ENCODE measurements around the gene BBS4. TPM values are rescaled to one million over a fixed set of nuclear protein-coding genes. Genes with fewer than 3 reads are reported as not detected.

The BBS4 gene
- total RNA-seq, 1 experiment from 2014 or later: 17.9 TPM

GRCh38 chr15:72682772-72683171 is 3.2 kb upstream of the BBS4 start:
- CTCF ChIA-PET: no interaction called here
- ATAC-seq (no peak), DNase-seq (ENCODE audit: low read depth, low spot score) (no peak)
- intact Hi-C loops (cut with micrococcal nuclease; ENCODE audit: unreplicated experiment) (no loop called here), in situ Hi-C loops (cut with HindIII; ENCODE audit: low pct_unique_long_range_greater_than_20kb, low sequenced_read_pairs) (no loop called here)
- H3K27ac ChIP-seq (ENCODE audit: low read length): no peak overlapping the region
- no peaks in the 10 kb centered on the region for H3K27me3 ChIP-seq (ENCODE audit: control insufficient read depth, insufficient read depth, low read length)
- H3K36me3 ChIP-seq (ENCODE audit: control insufficient read depth, insufficient read depth, low read length): no peaks in the 10 kb centered on the region; the same call in 1 of the 2 replicates
- no peaks in the 10 kb centered on the region for H3K9me3 ChIP-seq (ENCODE audit: control insufficient read depth, insufficient read depth, low read depth, low read length)
- TF ChIP-seq SIN3A (IDR thresholded peaks at IDR 0.05; ENCODE audit: borderline replicate concordance, insufficient read depth, low read depth, low read length): no peak
- no peak for TF ChIP-seq CTCF (IDR thresholded peaks at IDR 0.05)
- peaks cover 4% of the 10 kb centered on the region for H3K4me1 ChIP-seq (ENCODE audit: control insufficient read depth, insufficient read depth, low read length)
- BruUV-seq (replicated peaks): no TSS peak
- POLR2A ChIA-PET: interaction anchor here (0.8 kb wide), 1 partner anchor 209 kb away, joined by 3 read pairs; no protein-coding TSS in a partner anchor
- no peak overlapping the region for H3K4me3 ChIP-seq (ENCODE audit: low read depth in 2 of 2, low read length in 2 of 2)

- H3K4me1 ChIP-seq (ENCODE audit: control insufficient read depth, insufficient read depth, low read length): peaks cover 4% of the 10 kb centered on the region
- no peak for TF ChIP-seq CTCF (IDR thresholded peaks at IDR 0.05)
- no peak for TF ChIP-seq REST (IDR thresholded peaks at IDR 0.05; ENCODE audit: insufficient read depth in 1 of 2, low read depth in 2 of 2, low read length in 1 of 2)
- no peak for TF ChIP-seq TCF7L2 (IDR thresholded peaks at IDR 0.05; ENCODE audit: low read depth, low read length)
- no peak for TF ChIP-seq POLR2AphosphoS5 (IDR thresholded peaks at IDR 0.05; ENCODE audit: low read depth, low read length)
- no peak for TF ChIP-seq SIN3A (IDR thresholded peaks at IDR 0.05; ENCODE audit: borderline replicate concordance, insufficient read depth, low read depth, low read length)
- intact Hi-C loops (cut with micrococcal nuclease; ENCODE audit: unreplicated experiment): no loop called here
- no peaks in the 10 kb centered on the region for H3K9me3 ChIP-seq (ENCODE audit: control insufficient read depth, insufficient read depth, low read depth, low read length)
- ATAC-seq: no peak
- in situ Hi-C loops (cut with HindIII; ENCODE audit: low pct_unique_long_range_greater_than_20kb, low sequenced_read_pairs): no loop called here
- BruUV-seq (replicated peaks): TSS peak; percentile 99
- CTCF ChIA-PET: no interaction called here
- no peaks in the 10 kb centered on the region for H3K27me3 ChIP-seq (ENCODE audit: control insufficient read depth, insufficient read depth, low read length)
- H3K4me3 ChIP-seq (ENCODE audit: low read depth in 2 of 2, low read length in 2 of 2): peak overlapping the region; percentile 81 to 99
- POLR2A ChIA-PET: interaction anchor here (0.8 kb wide), 1 partner anchor 82 kb away, joined by 3 read pairs; no protein-coding TSS in a partner anchor
- H3K27ac ChIP-seq (ENCODE audit: low read length): peak overlapping the region; percentile 97
- DNase-seq (ENCODE audit: low read depth, low spot score): no peak
- H3K36me3 ChIP-seq (ENCODE audit: control insufficient read depth, insufficient read depth, low read length): no peaks in the 10 kb centered on the region; the same call in 1 of the 2 replicates
Measured at GRCh38 chr15:72685301-72685924, 594 bp upstream of the BBS4 start.

All from Panc1 (cell line).